DND-41 (cell line): ENCODE measurements around the gene ADCY1.

ENCODE experiments used
- ATAC-seq: fragments of 200-7000 bp; cut with Tn5 transposase; 3 replicates; pipeline ENCODE4 v1.9.1; 2021; ENCODE audit warnings: low read depth; ENCODE audit not compliant: insufficient read depth
- DNase-seq: peaks from one replicate; pipeline ENCODE4 v3.0.0-alpha.2; 2020
- H2AFZ ChIP-seq: 2 replicates; pipeline ENCODE4 v1.6.0; 2012; ENCODE audit warnings: low read depth, low read length
- H3K27ac ChIP-seq: 2 replicates; pipeline ENCODE4 v1.5.1; 2012; ENCODE audit warnings: low read length, inconsistent platforms
- H3K27me3 ChIP-seq: fragments of 200-600 bp; sonication (generic); 2 replicates; pipeline ENCODE4 v1.6.0; 2012; ENCODE audit warnings: low read length, mild to moderate bottlenecking, inconsistent platforms; ENCODE audit not compliant: insufficient read depth, poor library complexity
- H3K36me3 ChIP-seq: 2 replicates; pipeline ENCODE4 v1.5.1; 2012; ENCODE audit warnings: low read length, inconsistent platforms; ENCODE audit not compliant: insufficient read depth
- H3K4me1 ChIP-seq: 2 replicates; pipeline ENCODE4 v1.5.1; 2012; ENCODE audit warnings: mild to moderate bottlenecking, low read length; ENCODE audit not compliant: insufficient read depth
- H3K4me2 ChIP-seq: 2 replicates; pipeline ENCODE4 v1.6.0; 2012; ENCODE audit warnings: mild to moderate bottlenecking, moderate library complexity, low read length, inconsistent platforms; ENCODE audit not compliant: insufficient read depth
- H3K4me3 ChIP-seq, 2 experiments: fragments of 200-600 bp in 1 of 2; shearing (Covaris generic) in 1 of 2; 2 replicates each; pipeline ENCODE4 v1.5.1; 2012 to 2016; ENCODE audit warnings: inconsistent platforms in 2 of 2, low read length in 2 of 2, mild to moderate bottlenecking in 2 of 2, low read depth in 1 of 2, moderate library complexity in 1 of 2
- H3K79me2 ChIP-seq: 2 replicates; pipeline ENCODE4 v1.6.0; 2012; ENCODE audit warnings: low read length, inconsistent platforms; ENCODE audit not compliant: insufficient read depth
- H3K9ac ChIP-seq: 2 replicates; pipeline ENCODE4 v1.6.0; 2012; ENCODE audit warnings: low read depth, mild to moderate bottlenecking, inconsistent platforms, low read length, moderate library complexity
- H3K9me3 ChIP-seq: 2 replicates; pipeline ENCODE4 v1.5.1; 2012; ENCODE audit warnings: low read length, moderate library complexity, mild to moderate bottlenecking, inconsistent platforms; ENCODE audit not compliant: insufficient read depth, severe bottlenecking
- H4K20me1 ChIP-seq: 2 replicates; pipeline ENCODE4 v1.6.0; 2012; ENCODE audit warnings: low read length; ENCODE audit not compliant: insufficient read depth
- CTCF ChIP-seq: IDR thresholded peaks from 2 replicates; pipeline ENCODE4 v1.5.1; 2012; ENCODE audit warnings: borderline replicate concordance, low read length, moderate library complexity, mild to moderate bottlenecking; ENCODE audit not compliant: poor library complexity, severe bottlenecking; ENCODE audit errors: extremely low read depth
- EZH2 ChIP-seq: IDR thresholded peaks from 3 replicates; pipeline ENCODE4 v1.6.1; 2012; ENCODE audit warnings: borderline replicate concordance, low read depth, mild to moderate bottlenecking, moderate library complexity, low read length, inconsistent platforms; ENCODE audit not compliant: severe bottlenecking

Gene ADCY1

DNA sequence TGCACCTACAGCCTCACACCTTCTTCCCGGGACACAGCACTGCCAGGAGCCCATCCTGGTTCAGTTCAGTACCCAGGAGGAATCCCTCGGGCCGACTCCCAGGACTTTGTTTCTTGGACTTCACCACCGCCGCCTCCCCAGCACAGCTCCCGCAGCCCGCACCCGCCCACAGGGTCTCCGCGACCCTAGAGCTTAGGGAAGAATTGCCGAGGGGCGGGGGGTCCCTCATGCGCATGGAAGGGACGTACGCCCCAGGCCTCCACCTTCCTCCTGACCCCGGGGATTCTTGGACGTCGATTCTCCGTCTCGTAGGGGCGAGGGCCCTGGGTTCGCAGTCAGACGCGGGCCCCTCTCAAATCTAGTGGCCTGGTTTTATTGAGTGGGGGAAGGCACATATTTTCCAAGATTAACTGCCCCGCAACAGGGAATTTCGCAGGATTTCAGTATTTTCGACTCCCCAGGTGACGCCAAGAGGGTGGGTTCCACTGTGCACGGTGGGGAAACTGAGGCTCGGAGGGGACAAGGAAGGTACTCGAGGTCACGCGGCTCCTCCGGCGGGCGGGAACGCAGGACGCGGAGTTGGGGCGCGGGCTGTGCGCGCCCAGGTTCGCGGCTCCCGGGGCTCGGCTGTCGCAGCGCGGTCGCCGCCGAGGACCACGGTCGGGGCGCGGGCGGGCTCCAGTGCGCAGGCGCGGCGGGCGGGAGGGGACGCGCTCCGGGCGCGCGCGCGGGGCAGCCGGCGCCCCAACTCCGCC is at the start of gene ADCY1:
TSS of gene ADCY1 (plus strand) at position 708 of the 755 bp plus-strand sequence. CDS start 176 bp downstream, outside the sequence.
- Histone ChIP-seq H3K79me2 (no peaks in the 10 kb centered on the region), H3K4me3 (no peak within 1 kb of the TSS), H3K9ac (no peak within 1 kb of the TSS), H4K20me1 (no peaks in the 10 kb centered on the region), H3K4me1 (no peaks in the 10 kb centered on the region), H3K27me3 (no peaks in the 10 kb centered on the region), H3K36me3 (no peaks in the 10 kb centered on the region), H3K9me3 (no peaks in the 10 kb centered on the region), H3K27ac (no peak within 1 kb of the TSS), H3K4me2 (no peak within 1 kb of the TSS), H2AFZ (no peak within 1 kb of the TSS)
- DNase-seq (no peak), ATAC-seq (no peak)
- TF ChIP-seq CTCF (no peak), EZH2 (no peak)

DNA sequence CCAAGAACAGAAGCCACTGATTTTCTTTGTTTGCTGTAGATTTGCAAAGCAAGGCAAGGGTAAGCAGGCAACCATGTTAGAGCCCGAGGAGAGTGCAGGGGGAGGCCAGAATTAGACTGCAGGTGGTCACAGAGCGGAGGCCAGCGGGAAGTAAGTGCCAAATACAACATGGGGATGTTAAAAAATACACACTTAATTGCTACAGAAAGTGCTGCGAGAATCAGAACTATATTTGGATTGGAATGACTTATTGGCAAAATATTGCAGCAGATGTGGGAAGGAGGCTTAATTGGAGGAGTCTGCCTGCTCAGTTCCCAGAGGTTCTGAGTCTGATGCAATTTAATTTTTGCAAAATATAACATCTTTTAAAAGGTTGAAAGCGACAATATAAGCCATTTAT is 49.7 kb upstream of the ADCY1 start:
- Histone ChIP-seq H4K20me1 (no peaks in the 10 kb centered on the region), H3K9me3 (no peaks in the 10 kb centered on the region), H3K4me3 (no peak overlapping the region), H2AFZ (no peak overlapping the region), H3K36me3 (no peaks in the 10 kb centered on the region), H3K4me2 (no peak overlapping the region), H3K27me3 (no peaks in the 10 kb centered on the region), H3K79me2 (no peaks in the 10 kb centered on the region), H3K27ac (no peak overlapping the region), H3K9ac (no peak overlapping the region), H3K4me1 (no peaks in the 10 kb centered on the region)
- TF ChIP-seq EZH2 (no peak), CTCF (no peak)
- DNase-seq = no peak
- no peak for ATAC-seq

DNA sequence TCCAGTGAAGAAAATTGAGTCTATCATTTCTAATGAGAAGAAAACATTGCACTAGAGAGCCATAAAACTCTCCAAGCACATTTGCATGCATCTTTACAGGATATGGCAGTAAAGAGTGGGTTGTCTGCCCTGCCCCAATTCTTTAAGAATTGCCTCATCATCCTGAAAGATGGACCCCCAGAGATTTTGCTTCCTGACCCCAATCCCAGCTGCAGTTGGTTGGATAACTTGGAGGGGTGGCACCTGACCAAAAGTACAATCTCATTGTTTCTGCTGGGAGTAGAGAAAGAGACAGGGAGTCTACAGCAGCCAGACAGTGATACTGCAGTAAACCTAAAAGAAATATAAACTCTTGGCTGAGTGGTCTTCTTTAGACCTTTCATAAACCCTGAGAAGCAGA is 49.1 kb upstream of the ADCY1 start:
- Histone ChIP-seq H3K4me2 (no peak overlapping the region), H3K4me1 (no peaks in the 10 kb centered on the region), H3K79me2 (no peaks in the 10 kb centered on the region), H3K27me3 (no peaks in the 10 kb centered on the region), H3K9ac (no peak overlapping the region), H3K27ac (no peak overlapping the region), H4K20me1 (no peaks in the 10 kb centered on the region), H2AFZ (no peak overlapping the region), H3K9me3 (no peaks in the 10 kb centered on the region), H3K36me3 (no peaks in the 10 kb centered on the region), H3K4me3 (no peak overlapping the region)
- TF ChIP-seq EZH2 (no peak), CTCF (no peak)
- DNase-seq = no peak
- no peak for ATAC-seq
